ENCODE measurements around the gene HSDL2. TPM values are rescaled to one million over a fixed set of nuclear protein-coding genes. Genes with fewer than 3 reads are reported as not detected.

The HSDL2 gene
- total and polyA plus RNA-seq, 2 of the 4 experiments (the other 2 are of a cell fraction), result 17.7 to 65.8 TPM

DNA sequence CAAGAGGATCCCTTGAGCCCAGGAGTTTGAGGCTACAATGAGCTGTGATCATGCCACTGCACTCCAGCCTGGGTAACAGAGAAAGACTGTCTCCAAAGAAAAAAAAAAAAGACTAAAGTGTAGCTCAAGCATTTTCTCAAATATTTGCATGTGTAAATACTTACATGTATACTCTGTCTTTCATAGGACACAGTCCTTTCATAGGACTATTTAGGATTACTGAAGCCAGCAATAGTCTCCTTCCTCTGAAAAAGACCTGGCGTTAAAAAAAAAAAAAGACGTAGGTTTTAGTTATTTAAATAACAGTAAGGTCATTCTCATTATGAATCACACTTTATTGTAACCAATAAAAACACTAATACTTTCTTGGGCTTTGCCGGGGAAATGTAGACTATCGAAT is 29.9 kb downstream of the HSDL2 start:
- no peak overlapping the region for H4K5ac ChIP-seq (ENCODE audit: low read depth, low read length)
- POLR2A ChIA-PET (ENCODE audit: unreplicated experiment), result no interaction called here

More for the DNA sequence above, 29.9 kb downstream of the HSDL2 start:
- no peak overlapping the region for H3K23ac ChIP-seq (ENCODE audit: low read depth, low read length)
- no peak overlapping the region for H3K14ac ChIP-seq (replicated peaks; ENCODE audit: low read depth, low read length)
- no peak overlapping the region for H2AK5ac ChIP-seq (ENCODE audit: low read depth, low read length)
- TF ChIP-seq MAFK (IDR thresholded peaks at IDR 0.05; ENCODE audit: low read depth, low read length) (no peak), MAZ (IDR thresholded peaks at IDR 0.05; ENCODE audit: borderline replicate concordance, low read depth, low read length) (no peak), SMC3 (IDR thresholded peaks at IDR 0.05; ENCODE audit: low read depth, low read length) (no peak), USF2 (IDR thresholded peaks at IDR 0.05; ENCODE audit: low read depth, low read length) (no peak), NFE2L2 (IDR thresholded peaks at IDR 0.05; ENCODE audit: low read depth, low read length) (no peak), CHD1 (IDR thresholded peaks at IDR 0.05; ENCODE audit: low read depth, low read length) (no peak), MXI1 (IDR thresholded peaks at IDR 0.05; ENCODE audit: borderline replicate concordance, low read depth, low read length) (no peak), RFX5 (IDR thresholded peaks at IDR 0.05; ENCODE audit: low read depth, low read length) (no peak), RCOR1 (IDR thresholded peaks at IDR 0.05; ENCODE audit: insufficient replicate concordance, low read length) (no peak), RAD21 (IDR thresholded peaks at IDR 0.05; ENCODE audit: low read length) (no peak), FOS (IDR thresholded peaks at IDR 0.05; ENCODE audit: low read depth, low read length) (no peak), BHLHE40 (IDR thresholded peaks at IDR 0.05; ENCODE audit: low read depth, low read length) (no peak), CEBPB (IDR thresholded peaks at IDR 0.05; ENCODE audit: low read depth, low read length) (no peak), POLR2A (IDR thresholded peaks at IDR 0.05; ENCODE audit: low read depth, low read length) (no peak)
- TF ChIP-seq, protein P1, sequence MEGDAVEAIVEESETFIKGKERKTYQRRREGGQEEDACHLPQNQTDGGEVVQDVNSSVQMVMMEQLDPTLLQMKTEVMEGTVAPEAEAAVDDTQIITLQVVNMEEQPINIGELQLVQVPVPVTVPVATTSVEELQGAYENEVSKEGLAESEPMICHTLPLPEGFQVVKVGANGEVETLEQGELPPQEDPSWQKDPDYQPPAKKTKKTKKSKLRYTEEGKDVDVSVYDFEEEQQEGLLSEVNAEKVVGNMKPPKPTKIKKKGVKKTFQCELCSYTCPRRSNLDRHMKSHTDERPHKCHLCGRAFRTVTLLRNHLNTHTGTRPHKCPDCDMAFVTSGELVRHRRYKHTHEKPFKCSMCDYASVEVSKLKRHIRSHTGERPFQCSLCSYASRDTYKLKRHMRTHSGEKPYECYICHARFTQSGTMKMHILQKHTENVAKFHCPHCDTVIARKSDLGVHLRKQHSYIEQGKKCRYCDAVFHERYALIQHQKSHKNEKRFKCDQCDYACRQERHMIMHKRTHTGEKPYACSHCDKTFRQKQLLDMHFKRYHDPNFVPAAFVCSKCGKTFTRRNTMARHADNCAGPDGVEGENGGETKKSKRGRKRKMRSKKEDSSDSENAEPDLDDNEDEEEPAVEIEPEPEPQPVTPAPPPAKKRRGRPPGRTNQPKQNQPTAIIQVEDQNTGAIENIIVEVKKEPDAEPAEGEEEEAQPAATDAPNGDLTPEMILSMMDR (conservative IDR thresholded peaks at IDR 0.05; ENCODE audit: low read depth, low read length), result no peak
- TF ChIP-seq, protein P2, sequence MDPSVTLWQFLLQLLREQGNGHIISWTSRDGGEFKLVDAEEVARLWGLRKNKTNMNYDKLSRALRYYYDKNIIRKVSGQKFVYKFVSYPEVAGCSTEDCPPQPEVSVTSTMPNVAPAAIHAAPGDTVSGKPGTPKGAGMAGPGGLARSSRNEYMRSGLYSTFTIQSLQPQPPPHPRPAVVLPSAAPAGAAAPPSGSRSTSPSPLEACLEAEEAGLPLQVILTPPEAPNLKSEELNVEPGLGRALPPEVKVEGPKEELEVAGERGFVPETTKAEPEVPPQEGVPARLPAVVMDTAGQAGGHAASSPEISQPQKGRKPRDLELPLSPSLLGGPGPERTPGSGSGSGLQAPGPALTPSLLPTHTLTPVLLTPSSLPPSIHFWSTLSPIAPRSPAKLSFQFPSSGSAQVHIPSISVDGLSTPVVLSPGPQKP (IDR thresholded peaks at IDR 0.05; ENCODE audit: borderline replicate concordance, low read depth, low read length), result no peak
- no peak overlapping the region for H3K4ac ChIP-seq (ENCODE audit: low read depth, low read length)
- H2BK20ac ChIP-seq (ENCODE audit: low read depth, low read length), result no peak overlapping the region
- H2BK120ac ChIP-seq (ENCODE audit: low read depth, low read length), result no peak overlapping the region
- in situ Hi-C loops (cut with MboI; ENCODE audit: low sequenced_read_pairs), result no loop called here
- H3K9me3 ChIP-seq (ENCODE audit: control insufficient read depth, insufficient read depth, low read length), result no peaks in the 10 kb centered on the region
- H3K36me3 ChIP-seq (ENCODE audit: control insufficient read depth, insufficient read depth, low read length), result peaks cover 14% of the 10 kb centered on the region
- no peak for ATAC-seq (ENCODE audit: low read depth)
- H3K27me3 ChIP-seq (ENCODE audit: control insufficient read depth, insufficient read depth, low read length), result no peaks in the 10 kb centered on the region
- no peak for DNase-seq
- no peak overlapping the region for H2BK15ac ChIP-seq (ENCODE audit: low read depth, low read length)
- H3K4me2 ChIP-seq (ENCODE audit: low read depth, low read length), result no peak overlapping the region
- H2AFZ ChIP-seq (replicated peaks; ENCODE audit: low read length, poor library complexity), result no peak overlapping the region
- H3K18ac ChIP-seq (ENCODE audit: low read depth, low read length), result no peak overlapping the region
- no peak overlapping the region for H4K8ac ChIP-seq (ENCODE audit: low read depth in 2 of 2, low read length in 2 of 2)
- no peak overlapping the region for H4K91ac ChIP-seq (ENCODE audit: insufficient read depth, low read depth, low read length)
- no peak overlapping the region for H3K4me3 ChIP-seq (ENCODE audit: insufficient read depth, low read depth, low read length)
- intact Hi-C loops (cut with micrococcal nuclease), result no loop called here
- peaks cover 3% of the 10 kb centered on the region for H3K4me1 ChIP-seq (ENCODE audit: control insufficient read depth, insufficient read depth, low read length)
- no CpG with 5 or more reads among the region's 4 CpGs for WGBS, 2 experiments (ENCODE audit: extremely low coverage in 2 of 2, insufficient read length in 1 of 2)
- no peak overlapping the region for H3K9ac ChIP-seq (ENCODE audit: low read depth, low read length)
- H4K20me1 ChIP-seq (ENCODE audit: insufficient read depth, low read length), result no peaks in the 10 kb centered on the region
- H3K56ac ChIP-seq (ENCODE audit: extremely low read depth, insufficient read depth, low read length), result no peak overlapping the region
- no peak overlapping the region for H2AK9ac ChIP-seq (replicated peaks; ENCODE audit: low read depth, low read length, poor library complexity)
- H3K79me1 ChIP-seq (ENCODE audit: low read depth in 1 of 2, low read length in 2 of 2), result peaks cover 0 to under 1% of the 10 kb centered on the region in 2 experiments; a peak in 1 of 4 replicates
- dilution Hi-C loops (cut with HindIII; ENCODE audit: low sequenced_read_pairs, unreplicated experiment), result no loop called here
- H3K9me1 ChIP-seq (ENCODE audit: insufficient read depth, low read length), result no peaks in the 10 kb centered on the region; the same call in 1 of the 2 replicates
- H3K27ac ChIP-seq (ENCODE audit: insufficient read depth, low read length), result no peak overlapping the region
- H2BK5ac ChIP-seq (ENCODE audit: low read depth, low read length, poor library complexity, severe bottlenecking), result no peak overlapping the region
- CTCF ChIA-PET, result interaction anchor here (1.5 kb wide), 1 partner anchor 26 kb away, joined by 3 read pairs; no protein-coding TSS in a partner anchor
- no TSS peak for BruUV-seq (replicated peaks)
